ENCODE measurements around the gene MACF1.
"Not testable (repeated sequence)": the region's sequence is repeated elsewhere in the genome, so short reads cannot be mapped to it uniquely, and the experiment has no call there.

The MACF1 gene, protein sequence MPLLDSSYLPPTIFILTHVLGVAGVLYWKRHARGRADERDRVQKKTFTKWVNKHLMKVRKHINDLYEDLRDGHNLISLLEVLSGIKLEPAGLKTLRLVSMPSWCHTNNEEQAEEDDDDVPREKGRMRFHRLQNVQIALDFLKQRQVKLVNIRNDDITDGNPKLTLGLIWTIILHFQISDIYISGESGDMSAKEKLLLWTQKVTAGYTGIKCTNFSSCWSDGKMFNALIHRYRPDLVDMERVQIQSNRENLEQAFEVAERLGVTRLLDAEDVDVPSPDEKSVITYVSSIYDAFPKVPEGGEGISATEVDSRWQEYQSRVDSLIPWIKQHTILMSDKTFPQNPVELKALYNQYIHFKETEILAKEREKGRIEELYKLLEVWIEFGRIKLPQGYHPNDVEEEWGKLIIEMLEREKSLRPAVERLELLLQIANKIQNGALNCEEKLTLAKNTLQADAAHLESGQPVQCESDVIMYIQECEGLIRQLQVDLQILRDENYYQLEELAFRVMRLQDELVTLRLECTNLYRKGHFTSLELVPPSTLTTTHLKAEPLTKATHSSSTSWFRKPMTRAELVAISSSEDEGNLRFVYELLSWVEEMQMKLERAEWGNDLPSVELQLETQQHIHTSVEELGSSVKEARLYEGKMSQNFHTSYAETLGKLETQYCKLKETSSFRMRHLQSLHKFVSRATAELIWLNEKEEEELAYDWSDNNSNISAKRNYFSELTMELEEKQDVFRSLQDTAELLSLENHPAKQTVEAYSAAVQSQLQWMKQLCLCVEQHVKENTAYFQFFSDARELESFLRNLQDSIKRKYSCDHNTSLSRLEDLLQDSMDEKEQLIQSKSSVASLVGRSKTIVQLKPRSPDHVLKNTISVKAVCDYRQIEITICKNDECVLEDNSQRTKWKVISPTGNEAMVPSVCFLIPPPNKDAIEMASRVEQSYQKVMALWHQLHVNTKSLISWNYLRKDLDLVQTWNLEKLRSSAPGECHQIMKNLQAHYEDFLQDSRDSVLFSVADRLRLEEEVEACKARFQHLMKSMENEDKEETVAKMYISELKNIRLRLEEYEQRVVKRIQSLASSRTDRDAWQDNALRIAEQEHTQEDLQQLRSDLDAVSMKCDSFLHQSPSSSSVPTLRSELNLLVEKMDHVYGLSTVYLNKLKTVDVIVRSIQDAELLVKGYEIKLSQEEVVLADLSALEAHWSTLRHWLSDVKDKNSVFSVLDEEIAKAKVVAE (N-terminal part only)

DNA sequence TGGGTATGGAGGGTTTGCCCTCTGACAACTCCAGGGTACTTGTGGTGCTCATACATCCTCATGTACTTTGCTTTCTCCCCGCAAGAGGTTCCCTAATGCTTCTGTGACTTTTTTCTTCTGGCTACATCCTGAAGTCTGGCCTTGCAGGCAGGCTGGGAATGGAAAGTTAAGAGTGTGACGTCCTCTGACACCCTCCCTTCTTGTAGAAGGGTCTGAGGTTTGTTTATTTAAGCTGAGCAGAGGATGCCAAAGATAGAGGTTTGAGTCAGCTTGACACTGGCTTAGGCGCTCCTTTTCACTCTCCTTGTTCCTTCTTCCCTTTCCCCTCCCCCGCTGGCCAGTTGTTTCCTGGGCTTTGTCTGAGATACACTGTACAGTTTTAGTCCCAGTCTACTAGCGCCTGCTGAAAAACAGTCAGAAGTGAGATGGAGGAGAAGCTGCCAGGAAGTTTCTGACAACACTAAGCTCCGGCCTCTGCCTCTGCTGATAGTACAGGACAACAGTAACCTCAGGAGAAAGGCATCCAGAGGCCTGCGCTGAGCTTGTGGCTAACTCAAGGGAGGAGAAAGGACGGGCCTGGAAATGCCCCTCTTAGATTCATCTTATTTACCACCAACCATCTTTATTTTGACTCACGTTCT is at the start of gene MACF1:
Gene MACF1, plus strand, starts transcription at position 255 of the 641 bp plus-strand sequence. Its CDS starts 328 bp downstream, at position 583.
- DNase-seq, result no peak

DNA sequence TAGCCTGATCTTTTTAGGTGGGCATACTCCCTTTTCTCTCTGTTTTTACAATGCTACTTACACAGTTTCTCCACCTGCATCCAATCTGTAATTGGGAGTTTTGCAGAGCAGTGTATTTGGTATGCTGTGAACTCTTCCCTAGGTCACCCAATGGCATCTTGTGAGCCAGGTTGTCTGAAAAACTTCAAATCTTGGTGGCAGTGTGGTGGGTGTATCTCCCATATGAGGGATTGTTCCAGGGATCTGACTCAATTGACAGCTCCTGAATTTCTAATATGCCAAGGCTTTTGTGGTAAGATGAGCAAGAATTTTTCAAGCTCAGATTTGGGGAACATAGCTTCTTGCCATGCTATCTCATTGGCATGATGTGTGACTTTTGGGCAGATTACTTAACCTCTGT is 47.2 kb upstream of the MACF1 start:
- DNase-seq, result no peak

DNA sequence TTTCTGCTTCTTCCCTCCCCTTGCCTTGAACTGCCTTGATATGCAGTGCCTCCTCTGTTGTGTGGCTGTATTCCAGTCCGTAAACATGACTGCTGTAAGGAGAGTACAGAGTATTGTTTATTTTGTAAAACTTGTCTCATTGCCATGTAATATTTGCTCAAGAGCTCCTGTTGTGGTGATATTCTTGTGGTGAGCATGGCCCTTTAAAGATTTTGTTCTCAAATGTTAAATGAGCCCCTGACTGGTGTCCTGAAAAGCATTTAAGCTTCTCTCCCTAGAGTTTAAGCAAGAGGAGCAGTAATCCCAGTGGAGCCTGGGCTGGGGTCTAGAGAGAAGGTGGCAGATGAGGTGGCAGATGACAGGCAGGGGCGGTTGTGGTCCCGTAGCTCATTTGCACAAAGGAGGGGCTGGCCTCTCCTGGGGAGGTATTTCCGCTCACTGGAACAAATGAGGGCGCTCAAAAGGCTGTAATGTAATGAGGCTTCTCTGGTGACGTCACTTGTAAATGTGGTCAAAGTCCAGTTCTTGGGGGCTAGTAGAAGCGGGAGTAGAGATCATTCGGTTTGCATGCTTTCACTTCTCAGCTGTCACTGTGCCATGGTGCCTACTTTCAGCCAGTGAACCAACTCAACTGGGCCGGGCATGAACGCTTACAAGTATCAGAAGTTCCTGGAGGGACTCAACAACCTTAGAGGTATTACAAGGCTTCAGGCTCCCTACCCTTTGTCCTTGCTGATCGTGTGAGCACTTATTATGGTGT is 46.0 kb upstream of the MACF1 start:
- peak in 1 of 2 experiments; percentile 45 for DNase-seq

DNA sequence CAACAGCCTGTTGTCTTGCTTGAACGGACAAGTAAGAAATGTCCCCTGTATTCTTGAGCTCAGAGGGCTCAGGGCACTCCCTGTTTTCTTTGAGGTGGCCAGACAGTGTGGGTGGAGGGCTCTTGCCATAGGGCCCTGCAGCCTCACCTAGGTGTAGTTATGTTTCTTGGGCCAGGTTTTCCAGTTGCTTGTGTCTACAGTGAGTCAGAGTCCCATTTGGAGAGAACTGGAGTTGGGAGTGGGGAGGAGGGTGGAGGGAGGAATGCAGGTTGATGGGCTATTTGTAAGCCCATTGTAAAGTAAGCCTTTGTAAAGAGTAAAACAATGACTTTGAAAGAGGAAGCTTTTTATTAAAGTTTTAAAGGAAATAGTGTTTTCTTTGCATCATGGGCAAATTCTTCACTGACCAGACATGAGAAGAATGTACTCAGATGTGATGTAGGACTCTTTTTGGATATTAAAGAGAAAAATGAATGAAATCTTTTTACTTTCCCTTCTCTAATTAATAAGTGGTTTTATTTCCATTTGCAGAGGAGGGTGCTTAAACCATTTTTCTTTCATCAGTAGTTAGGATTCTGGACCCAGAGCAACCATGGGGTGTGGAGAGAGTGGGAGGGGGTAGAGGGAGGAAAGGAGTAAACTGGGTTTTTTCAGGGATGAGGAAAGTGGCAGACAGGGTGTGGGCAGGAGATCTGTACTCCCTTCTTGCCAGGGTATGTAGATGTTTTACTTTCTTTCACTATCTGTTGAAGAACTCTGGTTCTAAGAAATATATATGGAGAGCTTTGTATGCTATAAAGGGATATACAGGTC is 45.1 kb upstream of the MACF1 start:
- no peak for DNase-seq

DNA sequence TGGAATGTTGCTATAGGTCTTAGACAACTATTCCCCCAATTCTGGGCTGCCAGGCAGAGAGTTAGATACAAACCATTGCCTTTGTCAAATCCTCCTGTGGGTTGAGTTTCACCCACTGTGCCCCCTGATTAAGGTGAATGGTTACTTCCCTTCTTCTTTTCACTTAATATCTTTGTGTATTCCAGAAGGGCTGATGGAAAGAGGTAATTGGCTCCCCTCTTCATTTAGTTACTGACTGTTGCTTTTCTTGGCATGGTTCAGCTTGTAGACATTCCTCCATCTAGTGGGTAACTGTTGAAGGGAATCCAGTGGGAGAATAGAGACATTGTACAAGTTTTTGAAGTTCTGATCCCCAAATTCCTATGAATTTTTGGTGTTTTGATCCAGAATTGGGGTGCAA is 43.8 kb upstream of the MACF1 start:
- no peak for DNase-seq

DNA sequence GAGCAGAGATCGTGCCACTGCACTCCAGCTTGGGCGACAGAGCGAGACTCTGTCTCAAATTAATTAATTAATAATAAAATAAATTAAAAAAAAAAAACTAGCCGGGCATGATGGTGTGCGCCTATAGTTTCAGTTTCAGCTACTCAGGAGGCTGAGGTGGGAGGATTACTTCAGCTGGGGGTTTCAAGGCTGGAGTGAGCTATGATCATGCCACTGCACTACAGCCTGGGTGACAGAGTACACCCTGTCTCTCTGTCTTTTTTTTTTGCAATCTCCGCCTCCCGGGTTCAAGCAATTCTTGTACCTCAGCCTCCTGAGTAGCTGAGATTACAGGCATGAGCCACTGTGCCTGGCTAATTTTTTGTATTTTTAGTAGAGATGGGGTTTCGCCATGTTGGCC is 42.7 kb upstream of the MACF1 start:
- DNase-seq, result not testable (repeated sequence)

DNA sequence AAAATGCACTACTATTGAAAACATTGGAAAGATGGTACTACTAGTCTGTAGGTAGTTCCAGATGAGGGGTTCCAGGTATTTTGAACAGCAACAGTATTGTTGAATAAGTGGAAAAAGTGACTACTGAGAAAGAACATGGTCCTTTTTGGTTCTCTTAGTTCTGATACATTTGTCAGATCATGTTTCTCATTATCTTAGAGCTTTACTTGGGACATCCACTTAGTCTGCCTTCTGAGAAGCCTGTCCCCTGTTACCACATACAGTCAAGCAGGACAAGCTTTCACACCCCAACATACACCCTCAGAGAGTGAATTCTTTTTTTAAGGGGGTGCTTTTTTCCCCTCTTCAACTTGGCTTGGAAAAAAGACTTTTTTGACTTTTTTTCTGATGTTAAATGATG is 41.0 kb upstream of the MACF1 start:
- no peak for DNase-seq

DNA sequence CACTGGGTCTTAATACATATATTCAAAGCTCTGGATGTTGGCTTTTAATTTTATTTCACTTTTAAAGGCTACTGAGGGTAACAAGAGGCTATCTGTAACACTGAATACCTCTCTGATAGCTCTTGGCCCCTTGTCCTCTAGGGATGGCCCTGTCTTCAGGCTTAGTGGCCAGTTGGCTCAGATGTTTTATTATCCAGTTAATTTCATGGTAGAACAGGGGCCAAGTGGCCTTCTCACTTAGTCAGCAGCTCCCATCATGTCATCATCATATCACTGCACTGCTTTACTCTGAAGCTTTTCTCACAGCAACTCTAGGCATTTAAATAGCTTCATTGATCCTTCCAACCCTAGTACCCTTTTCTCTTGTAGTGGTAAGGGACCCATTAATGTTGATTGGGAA is 40.2 kb upstream of the MACF1 start:
- no peak for DNase-seq

DNA sequence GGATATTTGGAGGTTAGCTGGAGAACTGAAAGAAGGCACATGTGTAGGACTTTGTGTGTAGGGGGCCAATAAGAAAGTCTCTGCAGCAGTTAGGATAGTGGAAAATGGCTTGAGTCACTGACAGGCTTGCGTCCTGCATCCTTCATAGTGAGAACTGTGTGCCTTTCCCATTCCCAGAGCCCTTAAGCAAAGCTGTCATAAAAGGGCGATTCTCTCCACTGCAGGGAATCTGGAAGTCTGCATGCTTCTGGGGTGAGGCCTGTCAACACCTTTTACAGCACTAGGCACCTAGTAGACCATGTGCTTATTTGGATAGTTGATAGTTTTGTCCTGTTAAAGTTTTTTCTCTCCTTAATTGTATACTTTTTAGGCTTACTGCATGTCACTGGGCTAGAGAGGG is 39.4 kb upstream of the MACF1 start:
- no peak for DNase-seq

DNA sequence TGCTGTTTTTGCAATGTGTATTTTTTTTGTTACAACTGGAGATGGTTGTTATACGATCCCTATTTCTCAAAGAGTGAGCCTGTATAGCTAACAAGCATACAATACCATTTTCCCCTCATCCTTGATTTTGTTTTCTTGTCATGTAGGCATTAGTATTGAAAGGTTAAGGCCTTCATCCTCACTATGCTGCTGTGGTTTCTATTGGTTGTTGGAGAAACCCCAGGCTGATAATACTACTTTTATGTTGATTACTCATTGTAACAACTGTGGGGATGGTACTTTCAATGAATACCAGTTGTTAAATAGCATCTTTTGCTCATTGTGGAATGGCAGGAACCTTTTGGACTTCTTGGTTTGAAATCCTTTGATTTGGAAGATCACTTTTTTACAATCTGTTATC is 39.0 kb upstream of the MACF1 start:
- no peak for DNase-seq

DNA sequence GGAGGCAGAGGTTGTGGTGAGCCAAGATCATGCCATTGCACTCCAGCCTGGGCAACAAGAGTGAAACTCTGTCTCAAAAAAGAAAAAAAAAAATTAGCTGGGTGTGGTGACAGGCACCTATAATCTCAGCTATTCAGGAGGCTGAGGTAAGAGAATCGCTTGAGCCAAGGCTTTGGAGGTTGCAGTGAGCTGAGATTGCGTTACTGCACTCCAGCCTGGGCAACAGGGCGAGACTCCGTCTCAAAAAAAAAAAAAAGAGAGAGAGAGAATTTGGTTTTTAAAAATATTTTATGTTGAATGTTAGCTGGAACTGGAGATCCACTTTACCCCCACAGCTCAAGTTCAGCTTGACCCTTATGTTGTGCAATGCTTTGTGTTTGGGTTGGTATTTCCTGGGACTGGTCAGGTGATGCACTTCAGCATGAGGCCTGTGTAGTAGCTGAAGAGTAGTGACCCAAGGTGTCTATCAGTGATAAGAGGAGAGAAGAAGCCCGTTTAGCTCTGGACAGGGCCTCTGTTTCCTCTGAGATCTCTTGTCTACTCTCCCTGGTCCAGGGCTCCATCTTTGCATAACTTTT is 36.8 kb upstream of the MACF1 start:
- no peak for DNase-seq

DNA sequence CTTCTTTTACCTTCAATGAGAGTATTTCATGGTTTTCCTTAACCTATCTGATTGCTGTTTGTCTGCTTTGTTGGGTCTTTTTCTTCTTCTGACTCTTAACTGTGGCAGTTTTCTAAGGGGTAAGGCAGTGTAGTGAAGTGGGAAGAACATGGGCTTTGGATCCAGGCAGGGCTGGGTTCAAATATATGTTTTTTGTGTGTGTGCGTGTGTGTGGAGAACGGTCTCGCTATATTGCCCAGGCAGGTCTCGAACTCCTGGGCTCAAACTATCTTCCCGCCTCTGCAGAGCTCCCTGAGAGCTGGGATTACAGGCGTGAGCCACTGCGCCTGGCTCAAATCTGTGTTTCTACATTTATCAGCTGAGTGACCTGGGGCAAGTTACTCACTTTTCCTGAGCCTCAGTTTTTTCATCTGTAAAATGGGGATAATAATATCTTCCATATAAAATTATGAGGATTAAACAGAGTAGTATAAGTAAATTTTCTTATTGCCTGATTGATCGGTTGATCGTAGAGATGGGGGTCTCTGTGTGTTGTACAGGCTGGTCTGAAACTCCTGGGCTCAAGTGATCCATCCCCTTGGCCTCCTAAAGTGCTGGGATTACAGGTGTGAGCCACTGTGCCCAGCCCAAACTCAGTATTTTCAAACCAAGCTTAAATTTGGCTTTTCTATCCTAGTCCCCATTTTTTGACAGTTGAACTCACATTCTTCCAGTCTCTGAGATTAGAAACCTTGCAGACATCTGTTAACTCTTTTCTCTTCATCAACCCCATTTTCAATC is 36.0 kb upstream of the MACF1 start:
- no peak for DNase-seq

DNA sequence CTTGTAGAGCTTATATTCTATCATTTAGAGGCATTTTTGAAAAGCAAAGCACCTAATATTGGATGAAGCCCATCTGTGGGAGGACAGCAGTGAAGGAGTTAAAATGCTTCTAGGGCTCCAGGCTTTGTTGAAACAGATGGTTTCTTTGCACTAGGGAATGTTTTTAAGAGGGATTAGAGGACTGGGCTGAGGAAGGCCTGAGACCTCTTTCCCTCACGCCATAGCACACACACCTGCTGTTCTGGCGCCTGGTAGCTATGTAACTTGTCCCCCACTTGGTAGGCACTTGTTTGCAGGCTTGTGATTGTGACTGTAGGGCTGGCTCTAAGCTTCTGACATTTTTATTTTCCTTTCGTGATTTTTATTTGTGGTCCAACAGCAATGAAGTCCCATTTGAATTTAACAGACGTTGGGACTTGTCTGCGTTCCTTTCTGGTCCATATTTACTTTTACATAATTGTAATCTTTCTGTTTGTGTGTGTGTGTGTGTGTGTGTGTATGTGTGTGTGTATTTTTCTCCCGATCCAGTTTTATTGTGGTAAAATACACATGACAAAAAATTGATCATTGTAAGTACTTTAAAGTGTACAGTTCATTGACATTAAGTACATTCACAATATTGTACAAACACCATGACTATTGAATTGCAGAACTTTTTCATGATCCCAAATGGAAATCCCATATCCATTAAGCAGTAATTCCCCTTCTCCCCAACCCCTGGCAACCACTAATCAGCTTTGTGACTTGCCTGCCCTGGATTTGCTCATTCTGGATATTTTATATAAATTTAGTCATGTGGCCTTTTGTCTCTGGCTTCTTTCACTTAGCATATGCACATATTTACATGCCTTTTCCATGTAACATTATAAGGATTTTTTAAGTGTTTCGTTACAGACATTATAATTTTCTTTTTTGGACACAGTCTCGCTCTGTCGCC is 33.5 kb upstream of the MACF1 start:
- DNase-seq, result peak; percentile 6 to 63

DNA sequence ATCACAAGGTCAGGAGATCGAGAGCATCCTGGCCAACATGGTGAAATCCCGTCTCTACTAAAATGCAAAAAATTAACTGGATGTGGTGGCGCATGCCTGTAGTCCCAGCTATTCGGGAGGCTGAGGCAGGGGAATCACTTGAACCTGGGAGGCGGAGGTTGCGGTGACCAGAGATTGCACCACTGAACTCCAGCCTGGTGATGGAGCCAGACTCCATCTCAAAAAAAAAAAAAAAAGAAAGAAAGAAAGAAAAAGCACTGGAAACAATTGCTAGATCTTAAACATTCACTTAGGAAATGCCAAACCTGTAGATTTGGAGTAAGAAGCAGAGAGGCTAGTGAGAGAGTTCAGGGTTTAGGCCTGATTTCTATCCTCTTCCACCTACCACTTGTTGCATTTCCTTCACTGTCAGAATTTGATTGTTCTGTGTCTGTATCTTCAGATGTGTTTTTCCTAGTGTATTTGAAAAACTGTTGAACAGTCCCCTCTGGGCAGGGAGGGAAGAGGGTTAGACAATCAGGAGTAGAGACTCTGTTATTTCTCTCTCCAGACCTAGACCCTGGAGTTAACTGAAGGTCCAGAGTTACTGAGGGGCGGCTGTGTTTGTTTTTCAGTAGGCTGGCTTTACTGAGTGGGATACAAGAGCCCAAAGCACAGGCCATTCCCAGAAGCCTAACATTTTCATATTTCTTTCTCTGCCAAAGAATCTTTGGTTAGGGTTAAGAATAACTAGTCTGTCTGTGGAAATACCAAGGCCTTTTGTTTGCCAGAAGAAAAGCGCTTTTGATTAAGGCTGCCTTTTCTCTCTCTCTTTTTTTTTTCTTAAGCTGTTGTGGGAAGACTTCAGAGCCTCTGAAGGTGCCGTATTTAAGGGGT is 31.1 kb upstream of the MACF1 start:
- no peak for DNase-seq

DNA sequence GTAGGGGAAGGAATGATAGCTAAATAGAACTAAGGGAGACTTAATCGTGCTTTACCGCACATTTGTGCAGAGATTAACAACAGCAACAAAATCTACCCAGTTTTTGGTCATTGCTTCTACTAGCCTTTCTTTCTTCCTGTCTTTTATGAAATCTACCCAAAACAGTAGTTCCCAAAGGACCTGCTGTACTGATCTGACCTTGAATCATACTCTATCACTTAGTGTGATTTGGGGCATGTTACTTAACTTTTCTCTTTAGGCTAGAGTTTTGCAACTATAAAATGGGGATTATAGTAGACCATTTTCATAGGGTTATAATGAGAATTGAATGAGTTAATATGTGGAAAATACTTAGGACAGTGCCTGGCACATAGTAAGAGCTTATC is 30.5 kb upstream of the MACF1 start:
- DNase-seq, result no peak

DNA sequence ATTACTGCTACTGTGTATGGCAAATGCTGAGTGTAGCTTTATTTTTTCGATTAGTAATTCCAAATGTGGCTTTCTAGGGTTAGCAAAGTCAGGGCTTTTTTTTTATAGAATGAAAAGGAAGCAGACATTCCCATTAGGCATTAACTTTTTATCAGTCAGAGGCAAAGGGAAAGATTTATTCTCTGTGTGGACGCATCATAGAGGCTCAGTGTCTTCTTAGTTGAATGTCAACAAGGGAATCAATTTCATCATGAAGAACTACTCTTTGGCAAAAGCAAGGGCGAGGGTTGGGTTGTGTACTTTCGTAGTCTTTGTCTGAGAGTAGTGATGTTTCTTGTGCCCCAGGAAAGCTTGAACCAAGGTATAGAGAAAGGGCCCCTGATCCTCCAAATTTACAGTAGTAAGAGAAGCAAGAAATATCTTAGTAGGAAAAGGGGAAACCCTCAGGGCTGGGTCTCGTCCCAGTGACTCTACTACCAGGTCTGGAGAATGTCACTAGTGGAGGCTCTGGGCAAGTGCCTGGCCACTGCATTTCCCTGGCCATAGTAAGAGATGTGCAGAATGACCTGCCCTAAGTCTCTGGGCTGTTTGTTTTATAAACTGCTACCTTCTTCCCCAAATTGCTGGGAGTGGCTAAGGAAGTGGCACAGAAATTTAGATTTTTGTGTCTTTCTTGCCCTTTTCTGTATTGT is 30.0 kb upstream of the MACF1 start:
- no peak for DNase-seq

DNA sequence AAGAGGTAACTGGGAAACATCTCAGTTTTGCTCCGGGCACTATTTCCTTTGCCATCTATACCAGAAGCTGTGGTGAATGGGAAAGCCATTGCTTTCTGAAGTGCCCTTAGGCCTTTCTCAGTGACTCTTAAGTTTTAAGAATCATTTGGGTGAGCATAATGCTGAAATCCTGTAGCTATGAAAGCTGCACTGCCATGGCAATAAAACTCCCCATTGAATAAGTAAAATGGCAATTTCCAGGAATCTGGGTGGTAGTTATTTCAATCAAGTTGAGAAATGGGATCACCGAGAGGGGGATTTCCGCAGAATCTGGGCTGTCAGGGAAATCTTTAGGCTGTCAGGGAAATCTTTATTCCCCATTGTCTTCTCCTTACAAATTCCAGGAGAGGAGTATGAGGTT is 26.8 kb upstream of the MACF1 start:
- no peak for DNase-seq

All from NCI-H2081 (cell line).